Cardiac muscle cell (in vitro differentiated cells and primary cell): Measurements from ENCODE around the gene SUN1. TPM values are rescaled to one million over a fixed set of nuclear protein-coding genes. Genes with fewer than 3 reads are reported as not detected.

Experiments used
- DNase-seq, 2 donors: peaks; one replicate each; pipeline versions ENCODE4 v3.0.0 to v3.0.0-alpha.2; 2010 to 2017; ENCODE audit warnings: low read depth in 1 of 2, low spot score in 1 of 2
- H3K27ac ChIP-seq: fragments of 200-600 bp; sonication (generic); 2 replicates; pipeline ENCODE4 v1.5.1; 2016
- H3K27me3 ChIP-seq: fragments of 200-600 bp; sonication (generic); 2 replicates; pipeline ENCODE4 v1.6.0; 2016; ENCODE audit warnings: control low read depth
- H3K36me3 ChIP-seq: fragments of 200-600 bp; sonication (generic); 2 replicates; pipeline ENCODE4 v1.5.1; 2016; ENCODE audit warnings: control low read depth
- H3K4me1 ChIP-seq: fragments of 200-600 bp; sonication (generic); 2 replicates; pipeline ENCODE4 v1.8.1; 2017; ENCODE audit warnings: low read depth, mild to moderate bottlenecking, mixed run types
- H3K4me3 ChIP-seq: fragments of 200-600 bp; sonication (generic); 2 replicates; pipeline ENCODE4 v1.5.1; 2016; ENCODE audit warnings: mild to moderate bottlenecking
- H3K9me3 ChIP-seq: fragments of 200-600 bp; sonication (generic); 2 replicates; pipeline ENCODE4 v1.5.1; 2017; ENCODE audit warnings: low read depth, mild to moderate bottlenecking, control low read depth
- CTCF ChIP-seq: IDR thresholded peaks from 2 replicates; pipeline ENCODE4 v1.5.1; 2012; ENCODE audit warnings: low read depth, mild to moderate bottlenecking, low read length
- polyA plus RNA-seq: library from polyadenylated mRNA; unstranded; fragments of >200 nt; fragmentation: Nextera tagmentation; extraction: Ambion mirVana; gene quantifications from 2 replicates; pipeline ENCODE4 v1.2.1, GENCODE V29; 2016
- total RNA-seq: library from RNA; depleted of rRNA; stranded (reverse); fragments of >200 nt; gene quantifications from 2 replicates; pipeline ENCODE4 v1.2.3, GENCODE V29; 2016

The SUN1 gene
- total and polyA plus RNA-seq, 2 experiments from 2014 or later = 172 to 188 TPM

GRCh38 chr7:913736-914520, 81.7 kb downstream of the SUN1 start:
- peaks cover 6% of the 10 kb centered on the region for H3K27me3 ChIP-seq
- DNase-seq = no peak
- TF ChIP-seq CTCF = no peak

DNA sequence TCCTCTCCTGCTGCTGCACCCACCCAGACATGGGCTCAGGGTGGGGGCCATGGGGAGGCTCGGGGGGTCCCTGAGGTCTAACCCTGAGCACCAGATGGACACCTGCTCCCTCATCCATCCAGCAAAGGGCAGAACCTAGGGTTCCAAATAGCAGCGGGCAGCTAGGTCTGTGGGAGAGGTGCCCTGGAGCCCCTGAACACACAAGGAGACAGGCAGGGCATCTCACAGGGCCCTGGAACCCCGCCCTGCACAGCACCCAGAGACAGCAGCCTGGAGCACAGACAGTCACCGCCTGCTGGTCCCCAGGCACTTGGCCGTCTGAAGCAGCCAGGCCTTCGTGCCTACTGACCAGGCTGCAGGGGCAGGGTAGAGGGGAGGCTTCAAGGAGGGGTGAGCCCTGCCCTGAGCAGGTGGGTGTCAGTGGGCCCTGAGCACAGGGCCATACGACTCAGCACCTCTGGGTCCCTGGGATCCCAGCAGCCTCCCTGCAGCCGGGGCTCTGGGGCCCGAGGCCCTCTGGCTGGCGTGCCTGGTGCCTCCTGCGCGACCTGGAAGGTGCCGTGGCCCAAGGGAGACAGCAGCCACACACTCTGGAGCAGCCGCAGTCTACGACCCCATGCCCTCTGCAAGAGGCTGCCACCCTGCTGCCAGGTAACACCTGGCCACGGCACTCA, 82.4 kb downstream of the SUN1 start:
- no peaks in the 10 kb centered on the region for H3K4me1 ChIP-seq
- DNase-seq = no peak
- H3K27me3 ChIP-seq = peaks cover 2% of the 10 kb centered on the region
- no peaks in the 10 kb centered on the region for H3K9me3 ChIP-seq
- H3K4me3 ChIP-seq = no peak overlapping the region
- no peaks in the 10 kb centered on the region for H3K36me3 ChIP-seq
- no peak for TF ChIP-seq CTCF
- H3K27ac ChIP-seq = no peak overlapping the region

More at GRCh38 chr7:913736-914520, 81.7 kb downstream of the SUN1 start:
- H3K27ac ChIP-seq = no peak overlapping the region
- H3K36me3 ChIP-seq = no peaks in the 10 kb centered on the region
- H3K4me3 ChIP-seq = no peak overlapping the region
- no peaks in the 10 kb centered on the region for H3K9me3 ChIP-seq
- no peaks in the 10 kb centered on the region for H3K4me1 ChIP-seq

DNA sequence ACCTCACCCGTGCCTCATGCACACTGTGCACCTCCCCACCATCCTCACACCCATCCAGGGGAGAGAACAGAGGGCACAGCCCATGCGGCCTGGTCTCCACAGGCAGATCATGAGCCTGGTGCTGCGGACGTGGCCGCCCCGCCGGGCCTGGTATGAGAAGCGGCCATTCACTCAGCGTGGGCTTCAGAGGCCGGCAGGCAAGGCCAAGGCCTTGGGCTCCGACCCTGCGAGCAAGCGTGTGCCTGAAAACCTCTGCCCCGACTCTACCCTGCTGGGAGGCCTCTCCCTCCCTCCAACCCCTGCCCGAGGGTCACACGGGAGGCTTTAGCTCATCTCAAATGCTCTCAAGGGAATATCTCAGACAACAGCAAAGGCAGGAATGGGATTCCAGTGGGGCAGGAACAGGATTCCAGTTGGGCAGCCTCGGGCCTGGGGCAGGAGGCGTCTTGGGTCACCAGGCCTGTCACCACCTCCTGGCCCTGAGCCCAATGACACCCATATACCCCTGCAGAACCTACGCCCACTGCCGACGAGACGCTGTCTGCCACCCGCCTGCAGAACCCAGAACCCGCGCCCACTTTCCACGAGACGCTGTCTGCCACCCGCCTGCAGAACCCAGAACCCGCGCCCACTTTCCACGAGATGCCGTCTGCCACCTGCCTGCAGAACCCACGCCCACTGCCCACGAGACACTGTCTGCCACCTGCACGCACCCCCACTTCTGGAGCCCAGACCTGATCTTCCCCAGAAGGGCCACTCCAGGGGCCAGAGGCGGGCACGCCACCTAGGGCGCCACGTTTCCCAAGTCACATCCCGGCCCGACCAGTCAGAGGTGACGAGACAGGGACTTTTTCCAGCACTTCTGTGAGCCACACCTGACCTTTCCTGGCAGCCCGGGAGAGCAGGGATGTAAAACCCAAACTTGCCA, 83.3 kb downstream of the SUN1 start:
- no peaks in the 10 kb centered on the region for H3K4me1 ChIP-seq
- H3K4me3 ChIP-seq = no peak overlapping the region
- H3K27me3 ChIP-seq = no peaks in the 10 kb centered on the region
- no peak for DNase-seq
- no peak for TF ChIP-seq CTCF
- no peaks in the 10 kb centered on the region for H3K9me3 ChIP-seq
- H3K27ac ChIP-seq = no peak overlapping the region
- H3K36me3 ChIP-seq = no peaks in the 10 kb centered on the region

DNA sequence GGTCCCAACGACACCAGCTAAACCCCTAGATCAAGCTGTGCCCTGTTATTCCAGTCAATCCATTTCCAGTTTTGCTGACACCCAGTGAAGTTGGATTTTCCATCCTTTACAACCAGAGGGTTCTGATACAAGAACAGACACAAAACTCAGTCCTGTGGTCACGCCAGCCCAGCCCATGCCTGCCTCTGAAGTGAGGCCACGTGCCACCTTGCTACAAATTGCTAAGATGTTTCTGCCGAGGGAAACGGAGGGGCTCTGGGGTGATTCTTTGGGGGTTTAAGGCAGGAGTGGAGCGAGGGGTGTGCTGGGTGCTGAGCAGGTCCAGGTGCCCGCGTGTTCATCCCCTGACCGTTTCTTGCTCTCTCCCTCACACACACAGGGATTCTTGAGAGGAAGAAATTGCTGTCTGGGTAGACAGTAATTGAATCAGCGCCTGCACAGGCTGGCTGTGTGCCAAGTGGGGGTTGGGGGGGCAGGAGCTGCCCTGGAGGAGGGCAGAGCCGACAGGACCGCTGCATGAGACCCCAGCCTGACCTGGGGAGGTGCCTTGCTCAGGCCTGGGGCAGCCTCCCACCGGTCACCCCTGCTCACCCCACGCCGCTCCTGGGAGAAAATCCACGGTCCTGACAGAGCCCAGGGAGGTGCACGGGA, 84.1 kb downstream of the SUN1 start:
- H3K4me3 ChIP-seq = no peak overlapping the region
- H3K9me3 ChIP-seq = no peaks in the 10 kb centered on the region
- H3K36me3 ChIP-seq = no peaks in the 10 kb centered on the region
- H3K27ac ChIP-seq = no peak overlapping the region
- no peaks in the 10 kb centered on the region for H3K27me3 ChIP-seq
- no peak for TF ChIP-seq CTCF
- DNase-seq = no peak
- no peaks in the 10 kb centered on the region for H3K4me1 ChIP-seq
